HG03097 (cell line): Measurements from ENCODE around the gene SGTA.
"Not testable (repeated sequence)": the region's sequence is repeated elsewhere in the genome, so short reads cannot be mapped to it uniquely, and the experiment has no call there.

Source experiments
- ATAC-seq: cut with Tn5 transposase; IDR thresholded peaks from one replicate; pipeline ENCODE4 v1.9.1; 2021; ENCODE audit not compliant: unreplicated experiment, low FRiP score

SGTA gene

GRCh38 chr19:2782936-2783780 is at the start of gene SGTA:
Gene SGTA (minus strand): TSS chr19:2783273. CDS start chr19:2769068, 14,205 bp downstream.
- ATAC-seq = peak; percentile 72

GRCh38 chr19:2827840-2828489 is 44.9 kb upstream of the SGTA start:
- ATAC-seq = no peak

- ATAC-seq = no peak
Observed at GRCh38 chr19:2827022-2827421, 43.9 kb upstream of the SGTA start.

- ATAC-seq = no peak
Observed at GRCh38 chr19:2824129-2824528, 41.1 kb upstream of the SGTA start.

- ATAC-seq = no peak
Observed at GRCh38 chr19:2823646-2824045, 40.6 kb upstream of the SGTA start.

GRCh38 chr19:2822846-2823245 is 39.8 kb upstream of the SGTA start:
- no peak for ATAC-seq

- ATAC-seq = peak; percentile 31
Observed at GRCh38 chr19:2820112-2820702, 37.1 kb upstream of the SGTA start.

GRCh38 chr19:2819540-2820111 is 36.6 kb upstream of the SGTA start, which contains the start of gene ZNF554:
Gene ZNF554 (plus strand): TSS chr19:2819868. CDS start chr19:2820072, 204 bp downstream.
- peak; percentile 89 for ATAC-seq

- not testable (repeated sequence) for ATAC-seq
Observed at GRCh38 chr19:2817237-2817829, 34.3 kb upstream of the SGTA start.

- no peak for ATAC-seq
Observed at GRCh38 chr19:2816641-2817040, 33.6 kb upstream of the SGTA start.

GRCh38 chr19:2815923-2816322 is 32.9 kb upstream of the SGTA start:
- no peak for ATAC-seq

GRCh38 chr19:2815191-2815614 is 32.1 kb upstream of the SGTA start:
- ATAC-seq = no peak

- no peak for ATAC-seq
Observed at GRCh38 chr19:2814426-2814825, 31.4 kb upstream of the SGTA start.

- no peak for ATAC-seq
Observed at GRCh38 chr19:2813235-2814160, 30.4 kb upstream of the SGTA start.

GRCh38 chr19:2812414-2813234 is 29.6 kb upstream of the SGTA start:
- ATAC-seq = no peak

- ATAC-seq = no peak
Observed at GRCh38 chr19:2811735-2812413, 28.8 kb upstream of the SGTA start.

GRCh38 chr19:2811221-2811722 is 28.2 kb upstream of the SGTA start:
- ATAC-seq = no peak
